Calu3 (cell line): ENCODE results near the gene CACNA2D3. TPM values are rescaled to one million over a fixed set of nuclear protein-coding genes. Genes with fewer than 3 reads are reported as not detected.

ENCODE experiments used
- BruUV-seq: library from RNA; stranded (reverse); fragments of 400-500 nt; replicated peaks from 2 replicates; lab custom pipeline; 2021; lab: Mats Ljungman, UMichigan
- CTCF ChIA-PET: fragments of 300-600 bp; sonication (Branson Sonifier 250); formaldehyde crosslinking; loops from one replicate; lab custom pipeline; 2022; ENCODE audit warnings: antibody characterized with exemption; lab: Charles Lee
- DNase-seq: peaks from one replicate; pipeline ENCODE4 v3.0.0; 2022
- H3K27ac Mint-ChIP-seq: one replicate; pipeline ENCODE4 v1.8.0; 2022; ENCODE audit warnings: mixed read lengths; ENCODE audit not compliant: unreplicated experiment
- H3K27me3 Mint-ChIP-seq: one replicate; pipeline ENCODE4 v1.8.0; 2022; ENCODE audit warnings: mixed read lengths; ENCODE audit not compliant: unreplicated experiment
- H3K36me3 Mint-ChIP-seq: one replicate; pipeline ENCODE4 v1.8.0; 2022; ENCODE audit warnings: mild to moderate bottlenecking, moderate library complexity, mixed read lengths; ENCODE audit not compliant: insufficient read depth, unreplicated experiment
- H3K4me1 Mint-ChIP-seq: one replicate; pipeline ENCODE4 v1.8.0; 2022; ENCODE audit warnings: mild to moderate bottlenecking, low read depth, mixed read lengths; ENCODE audit not compliant: unreplicated experiment
- H3K4me3 Mint-ChIP-seq: one replicate; pipeline ENCODE4 v1.8.0; 2022; ENCODE audit warnings: mild to moderate bottlenecking, low read depth, moderate library complexity, mixed read lengths; ENCODE audit not compliant: unreplicated experiment
- H3K9me3 Mint-ChIP-seq: one replicate; pipeline ENCODE4 v1.8.0; 2022; ENCODE audit warnings: low read depth, mixed read lengths; ENCODE audit not compliant: unreplicated experiment
- intact Hi-C: fragments of 100-400 bp; cut with micrococcal nuclease; formaldehyde crosslinking; loops from one replicate; pipeline ENCODE4 v1.10.0; 2022; ENCODE audit not compliant: unreplicated experiment
- total RNA-seq: library from RNA; stranded (reverse); gene quantifications from 2 replicates; pipeline ENCODE4 v1.2.3, GENCODE V29; 2022
- TF ChIP-seq, protein P1 (sequence below): fragments of 200-600 bp; IDR thresholded peaks from one replicate; pipeline ENCODE4 v1.8.0; 2022; ENCODE audit warnings: antibody characterized with exemption; ENCODE audit not compliant: unreplicated experiment

Gene CACNA2D3
- total RNA-seq, 1 experiment from 2014 or later = not detected

DNA sequence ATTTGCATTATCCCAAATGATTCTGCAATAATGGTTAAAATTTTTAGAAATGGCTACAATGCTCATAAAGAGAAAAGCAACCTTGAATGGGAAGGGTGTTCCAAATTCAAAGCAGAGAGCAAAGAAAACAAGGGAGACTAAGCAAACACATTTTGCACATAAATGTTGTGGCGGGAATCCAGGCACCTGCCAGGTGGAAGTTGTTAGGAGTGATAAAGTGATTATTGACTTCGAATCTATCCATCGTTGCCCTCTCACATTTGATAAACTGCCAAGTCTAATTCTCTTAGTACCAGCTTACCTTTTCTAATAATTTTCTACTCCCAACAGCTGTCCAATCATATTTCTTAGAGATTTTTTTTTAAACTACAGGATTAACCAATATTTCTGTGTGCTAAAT is 244.5 kb downstream of the CACNA2D3 start:
- H3K9me3 Mint-ChIP-seq = no peaks in the 10 kb centered on the region
- TF ChIP-seq, protein P1, sequence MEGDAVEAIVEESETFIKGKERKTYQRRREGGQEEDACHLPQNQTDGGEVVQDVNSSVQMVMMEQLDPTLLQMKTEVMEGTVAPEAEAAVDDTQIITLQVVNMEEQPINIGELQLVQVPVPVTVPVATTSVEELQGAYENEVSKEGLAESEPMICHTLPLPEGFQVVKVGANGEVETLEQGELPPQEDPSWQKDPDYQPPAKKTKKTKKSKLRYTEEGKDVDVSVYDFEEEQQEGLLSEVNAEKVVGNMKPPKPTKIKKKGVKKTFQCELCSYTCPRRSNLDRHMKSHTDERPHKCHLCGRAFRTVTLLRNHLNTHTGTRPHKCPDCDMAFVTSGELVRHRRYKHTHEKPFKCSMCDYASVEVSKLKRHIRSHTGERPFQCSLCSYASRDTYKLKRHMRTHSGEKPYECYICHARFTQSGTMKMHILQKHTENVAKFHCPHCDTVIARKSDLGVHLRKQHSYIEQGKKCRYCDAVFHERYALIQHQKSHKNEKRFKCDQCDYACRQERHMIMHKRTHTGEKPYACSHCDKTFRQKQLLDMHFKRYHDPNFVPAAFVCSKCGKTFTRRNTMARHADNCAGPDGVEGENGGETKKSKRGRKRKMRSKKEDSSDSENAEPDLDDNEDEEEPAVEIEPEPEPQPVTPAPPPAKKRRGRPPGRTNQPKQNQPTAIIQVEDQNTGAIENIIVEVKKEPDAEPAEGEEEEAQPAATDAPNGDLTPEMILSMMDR = no peak
- H3K27ac Mint-ChIP-seq = no peak overlapping the region
- H3K36me3 Mint-ChIP-seq = no peaks in the 10 kb centered on the region
- H3K4me3 Mint-ChIP-seq = no peak overlapping the region
- intact Hi-C loops = no loop called here
- no TSS peak for BruUV-seq
- peaks cover 58% of the 10 kb centered on the region for H3K27me3 Mint-ChIP-seq
- no peaks in the 10 kb centered on the region for H3K4me1 Mint-ChIP-seq
- DNase-seq = no peak
- CTCF ChIA-PET = no interaction called here

DNA sequence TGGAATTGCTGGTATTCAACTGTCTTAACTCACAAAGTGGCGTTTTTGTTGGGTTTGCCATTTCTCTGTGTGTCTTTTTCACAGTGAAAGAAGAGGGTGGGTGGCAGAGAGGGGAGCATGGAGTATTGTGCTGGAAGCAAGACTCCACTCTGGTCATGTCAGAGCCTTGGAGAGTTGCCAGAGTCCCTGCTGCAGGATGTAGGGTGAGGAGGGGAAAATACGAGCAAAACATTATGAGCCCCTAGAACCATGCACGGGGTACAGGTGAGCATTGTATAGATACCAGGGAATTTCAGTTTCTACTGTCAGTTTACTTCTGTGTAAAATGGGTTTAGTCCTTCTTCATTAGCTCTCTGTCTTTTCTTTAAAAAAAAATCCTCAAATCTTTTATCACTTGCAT is 249.9 kb downstream of the CACNA2D3 start:
- no TSS peak for BruUV-seq
- H3K27ac Mint-ChIP-seq = no peak overlapping the region
- H3K27me3 Mint-ChIP-seq = peaks cover 61% of the 10 kb centered on the region
- TF ChIP-seq, protein P1 = no peak
- no peaks in the 10 kb centered on the region for H3K9me3 Mint-ChIP-seq
- CTCF ChIA-PET = no interaction called here
- H3K4me3 Mint-ChIP-seq = no peak overlapping the region
- H3K4me1 Mint-ChIP-seq = no peaks in the 10 kb centered on the region
- DNase-seq = no peak
- H3K36me3 Mint-ChIP-seq = no peaks in the 10 kb centered on the region
- intact Hi-C loops = loop anchor here (10.0 kb wide), 1 partner anchor 127 kb away; no protein-coding TSS in a partner anchor

DNA sequence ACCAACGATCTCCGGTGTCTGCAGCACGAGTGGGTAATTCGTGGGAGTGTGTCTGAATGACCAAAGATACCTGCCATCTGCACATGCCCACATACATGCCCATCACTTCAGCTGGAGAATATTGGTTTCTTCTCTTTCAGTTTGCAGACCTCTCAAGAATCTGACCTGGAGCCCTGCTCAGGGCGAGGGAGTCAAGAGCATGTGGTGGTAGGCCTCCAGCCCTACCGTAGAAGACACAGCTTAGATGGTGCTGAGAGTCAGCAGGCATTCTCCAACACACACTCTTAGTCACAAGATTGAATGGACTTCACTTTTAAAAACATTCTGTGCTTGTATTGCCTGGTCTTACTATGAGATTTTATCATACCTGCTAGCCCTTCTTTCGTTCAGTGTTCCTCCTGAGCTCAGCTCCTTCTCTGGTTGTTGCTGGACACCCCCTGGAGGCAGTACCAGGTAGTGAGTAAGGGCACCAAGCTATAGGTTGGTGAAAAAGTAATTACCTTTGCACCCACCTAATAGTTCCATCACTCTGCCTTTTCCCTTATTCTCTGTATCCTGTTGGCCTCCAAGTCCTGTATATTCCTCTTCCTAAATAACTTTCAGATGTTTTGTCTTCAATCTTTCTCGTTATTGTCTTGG is 252.0 kb downstream of the CACNA2D3 start:
- H3K4me1 Mint-ChIP-seq = no peaks in the 10 kb centered on the region
- intact Hi-C loops = loop anchor here (1.0 to 10.0 kb wide), 3 partner anchors 130 to 436 kb away; no protein-coding TSS in a partner anchor

DNA sequence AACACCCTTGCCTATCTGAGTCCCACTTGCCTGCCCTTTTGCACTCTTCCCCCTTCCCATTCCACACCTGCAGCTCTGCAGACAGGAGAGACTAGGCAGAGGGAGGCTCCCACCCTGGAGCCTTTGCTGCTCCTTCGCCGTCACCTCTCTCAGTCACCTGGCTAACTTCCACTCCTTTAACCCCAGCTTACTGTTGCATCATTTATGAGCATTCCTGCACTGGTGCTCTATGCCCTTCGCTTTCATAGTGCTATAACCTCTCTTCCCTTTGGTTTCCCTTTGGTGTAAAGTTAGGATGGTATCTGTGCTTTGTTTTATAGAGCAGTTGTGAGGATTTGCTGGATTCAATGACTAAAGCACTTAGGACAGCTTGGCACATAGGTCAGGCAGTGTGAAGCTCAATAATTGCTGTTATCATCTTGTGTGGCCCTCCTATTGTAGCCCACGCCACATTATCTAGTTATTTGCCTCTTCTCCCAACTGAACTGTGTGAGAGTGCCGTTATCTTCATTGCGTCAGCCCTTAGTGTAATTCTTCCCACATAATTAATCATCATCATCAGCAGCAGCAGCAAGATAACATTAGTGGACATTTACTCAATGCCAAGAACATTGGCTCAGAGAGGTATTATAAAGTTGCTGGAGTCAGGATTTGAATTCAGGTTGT is 253.9 kb downstream of the CACNA2D3 start:
- intact Hi-C loops = loop anchor here (10.0 kb wide), 1 partner anchor 131 kb away; no protein-coding TSS in a partner anchor
- BruUV-seq = no TSS peak
- H3K9me3 Mint-ChIP-seq = no peaks in the 10 kb centered on the region
- H3K4me1 Mint-ChIP-seq = no peaks in the 10 kb centered on the region
- CTCF ChIA-PET = interaction anchor here (0.8 kb wide), 1 partner anchor 230 kb away, joined by 3 read pairs; no protein-coding TSS in a partner anchor
- DNase-seq = no peak
- H3K4me3 Mint-ChIP-seq = no peak overlapping the region
- H3K27ac Mint-ChIP-seq = no peak overlapping the region
- no peaks in the 10 kb centered on the region for H3K36me3 Mint-ChIP-seq
- peaks cover 52% of the 10 kb centered on the region for H3K27me3 Mint-ChIP-seq
- TF ChIP-seq, protein P1 = no peak

More for the DNA sequence above, 252.0 kb downstream of the CACNA2D3 start:
- H3K36me3 Mint-ChIP-seq = no peaks in the 10 kb centered on the region
- H3K4me3 Mint-ChIP-seq = no peak overlapping the region
- TF ChIP-seq, protein P1 = no peak
- BruUV-seq = no TSS peak
- H3K9me3 Mint-ChIP-seq = no peaks in the 10 kb centered on the region
- DNase-seq = peak; percentile 52
- CTCF ChIA-PET = interaction anchor here (0.8 to 1.3 kb wide), 6 partner anchors 9 to 438 kb away, joined by 3 to 26 read pairs (median 4); no protein-coding TSS in a partner anchor
- peaks cover 51% of the 10 kb centered on the region for H3K27me3 Mint-ChIP-seq
- no peak overlapping the region for H3K27ac Mint-ChIP-seq
